HepG2 (cell line): ENCODE data around the gene DRC3. TPM values are rescaled to one million over a fixed set of nuclear protein-coding genes. Genes with fewer than 3 reads are reported as not detected.
A peak's percentile ranks its signal among the peaks of the same experiment; 100 is the strongest.

ENCODE experiments used
- ATAC-seq: fragments of 200-7000 bp; cut with Tn5 transposase; 3 replicates; pipeline ENCODE4 v1.9.1; 2020; ENCODE audit warnings: mild to moderate bottlenecking, moderate library complexity
- BruUV-seq: library from RNA; stranded (reverse); fragments of 400-500 nt; replicated peaks from 2 replicates; lab custom pipeline; 2021; lab: Mats Ljungman, UMichigan
- CTCF ChIA-PET: fragments of 300-600 bp; formaldehyde crosslinking; extraction: SDS; loops from one replicate; lab custom pipeline; 2021; ENCODE audit warnings: low total read pairs, inconsistent platforms, low intra/inter-chr PET ratio; lab: Yijun Ruan, JAX
- POLR2A ChIA-PET: fragments of 350-600 bp; sonication (Branson Sonifier 250); formaldehyde crosslinking; loops from one replicate; lab custom pipeline; 2020; ENCODE audit warnings: antibody characterized with exemption, inconsistent platforms; lab: Yijun Ruan, JAX
- DNase-seq: peaks from one replicate; pipeline ENCODE4 v3.0.0-alpha.2; 2015; ENCODE audit warnings: low spot score
- FAIRE-seq: peaks from 3 replicates; lab custom pipeline; 2011; peaks lifted over from hg19 to GRCh38; lab: Jason Lieb, UNC
- H2AFZ ChIP-seq: one replicate; pipeline ENCODE4 v1.6.1; 2011; ENCODE audit warnings: low read length, inconsistent platforms
- H3K27ac ChIP-seq: fragments of 300-600 bp; 3 replicates; pipeline ENCODE4 v1.8.0; 2011; ENCODE audit warnings: mixed run types, mild to moderate bottlenecking, mixed read lengths, low read length, inconsistent platforms; ENCODE audit not compliant: insufficient read depth; ENCODE audit errors: extremely low read length
- H3K27me3 ChIP-seq, 2 experiments: fragments of 200-600 bp in 1 of 2; 2 replicates in 1 of 2; 3 replicates in 1 of 2; pipeline versions ENCODE4 v1.6.0 to v1.8.0; 2011; ENCODE audit warnings: low read length in 2 of 2, mild to moderate bottlenecking in 2 of 2, moderate library complexity in 2 of 2, inconsistent platforms in 1 of 2; ENCODE audit not compliant: insufficient read depth in 2 of 2, control insufficient read depth in 1 of 2
- H3K36me3 ChIP-seq, 2 experiments: fragments of 200-600 bp in 1 of 2; replicated peaks in 1 of 2; 2 replicates in 1 of 2; 3 replicates in 1 of 2; pipeline versions ENCODE4 v1.5.1 to v1.8.0; 2011; ENCODE audit warnings: low read length in 2 of 2, inconsistent platforms in 1 of 2; ENCODE audit not compliant: insufficient read depth in 2 of 2, control insufficient read depth in 1 of 2
- H3K4me1 ChIP-seq: 2 replicates; pipeline ENCODE4 v1.5.1; 2012; ENCODE audit warnings: low read length, inconsistent platforms; ENCODE audit not compliant: insufficient read depth
- H3K4me2 ChIP-seq: 2 replicates; pipeline ENCODE4 v1.6.0; 2011; ENCODE audit warnings: low read depth, low read length, inconsistent platforms
- H3K4me3 ChIP-seq, 3 experiments: fragments of 200-600 bp in 1 of 3; sonication (generic), shearing (Covaris generic) in 1 of 3; replicated peaks in 1 of 3; 2 replicates each; pipeline ENCODE4 v1.5.1; 2011 to 2016; ENCODE audit warnings: low read length in 3 of 3, inconsistent platforms in 2 of 3, low read depth in 2 of 3, mild to moderate bottlenecking in 2 of 3, control low read depth in 1 of 3, mixed read lengths in 1 of 3; ENCODE audit not compliant: insufficient read depth in 1 of 3
- H3K79me2 ChIP-seq: one replicate; pipeline ENCODE4 v1.6.1; 2011; ENCODE audit warnings: low read length, inconsistent platforms; ENCODE audit not compliant: insufficient read depth
- H3K9ac ChIP-seq: 2 replicates; pipeline ENCODE4 v1.6.0; 2011; ENCODE audit warnings: mild to moderate bottlenecking, low read depth, low read length, inconsistent platforms; ENCODE audit not compliant: insufficient read depth
- H3K9me3 ChIP-seq: 2 replicates; pipeline ENCODE4 v1.5.1; 2012; ENCODE audit warnings: mild to moderate bottlenecking, low read length
- H4K20me1 ChIP-seq: 2 replicates; pipeline ENCODE4 v1.6.0; 2011; ENCODE audit warnings: inconsistent platforms, mild to moderate bottlenecking, low read length, moderate library complexity; ENCODE audit not compliant: insufficient read depth
- CTCF ChIP-seq: sonication (generic); formaldehyde crosslinking; IDR thresholded peaks from 2 replicates; pipeline ENCODE4 v1.5.0; 2020; ENCODE audit warnings: mild to moderate bottlenecking, missing genetic modification reagents, moderate library complexity
- PRPF4 ChIP-seq: fragments of 200-400 bp; formaldehyde crosslinking; IDR thresholded peaks from 2 replicates; pipeline ENCODE4 v1.6.1; 2016; ENCODE audit warnings: low read length, low read depth; ENCODE audit not compliant: poor library complexity, severe bottlenecking
- SNAPC4 ChIP-seq: sonication (generic); formaldehyde crosslinking; IDR thresholded peaks from 2 replicates; pipeline ENCODE4 v1.4.0; 2020; ENCODE audit warnings: mild to moderate bottlenecking, missing genetic modification reagents
- STAG1 ChIP-seq: sonication (generic); formaldehyde crosslinking; IDR thresholded peaks from 2 replicates; pipeline ENCODE4 v1.4.0; 2020; ENCODE audit warnings: missing genetic modification reagents
- YEATS4 ChIP-seq: sonication (generic); formaldehyde crosslinking; IDR thresholded peaks from 2 replicates; pipeline ENCODE4 v1.4.0; 2020; ENCODE audit warnings: missing genetic modification reagents, borderline replicate concordance
- ZNF589 ChIP-seq: sonication (generic); formaldehyde crosslinking; conservative IDR thresholded peaks from 2 replicates; pipeline ENCODE4 v1.8.0; 2022; ENCODE audit warnings: mild to moderate bottlenecking, moderate library complexity, missing genetic modification reagents
- ZNF672 ChIP-seq: sonication (generic); formaldehyde crosslinking; IDR thresholded peaks from 2 replicates; pipeline ENCODE4 v1.8.1; 2022; ENCODE audit warnings: missing genetic modification reagents
- ZSCAN30 ChIP-seq: sonication (generic); formaldehyde crosslinking; IDR thresholded peaks from 2 replicates; pipeline ENCODE4 v1.5.0; 2020; ENCODE audit warnings: mild to moderate bottlenecking, missing genetic modification reagents
- WGBS: methylation state at CpG from one replicate; pipeline ENCODE4 v1.1.6; 2017; ENCODE audit warnings: low lambda C conversion rate; 5-methylcytosine and 5-hydroxymethylcytosine counted together
- in situ Hi-C: cut with HindIII; loops from 2 replicates; pipeline ENCODE4 v1.10.0; 2017; ENCODE audit warnings: low pct_unique_long_range_greater_than_20kb; ENCODE audit not compliant: extremely low pct_ligation_motif_present
- intact Hi-C: fragments of 100-400 bp; cut with micrococcal nuclease; formaldehyde crosslinking; loops from one replicate; pipeline ENCODE4 v1.10.0; 2022; ENCODE audit not compliant: unreplicated experiment
- polyA plus RNA-seq, 8 experiments: library from polyadenylated mRNA; depleted of rRNA in 3 of 8; stranded (reverse) in 7 of 8; unstranded in 1 of 8; fragments of >200 nt; fragmentation: Illumina TruSeq in 4 of 8; extraction: Trizol in 4 of 8; gene quantifications; 2 replicates each; pipeline versions ENCODE4 v1.2.1 to v1.2.3, GENCODE V29; 2011 to 2016; ENCODE audit warnings: low read depth in 4 of 8, missing spikeins in 1 of 8, mixed read lengths in 1 of 8; ENCODE audit not compliant: insufficient read depth in 1 of 8
- total RNA-seq, 5 experiments: library from RNA; depleted of rRNA; stranded (reverse); fragments of >200 nt; fragmentation: Illumina TruSeq; extraction: Trizol; gene quantifications; 2 replicates each; pipeline ENCODE4 v1.2.3, GENCODE V29; 2016; ENCODE audit warnings: low read depth in 1 of 5

The DRC3 gene
- total and polyA plus RNA-seq, 2 of the 13 experiments (the other 11 are each of a cell fraction or from before 2014, with no cell fraction given): 0.53 to 0.87 TPM

- Histone ChIP-seq H3K9ac (no peak overlapping the region), H3K4me2 (no peak overlapping the region), H3K27me3 (no peaks in the 10 kb centered on the region), H3K27ac (no peak overlapping the region), H3K4me1 (peaks cover 4% of the 10 kb centered on the region), H4K20me1 (no peaks in the 10 kb centered on the region), H3K4me3 (no peak overlapping the region), H3K79me2 (no peaks in the 10 kb centered on the region), H3K9me3 (no peaks in the 10 kb centered on the region), H3K36me3 (no peaks in the 10 kb centered on the region), H2AFZ (no peak overlapping the region)
- 100% methylated on average over 1 of the region's 1 CpG for WGBS
- CTCF ChIA-PET: no interaction called here
- FAIRE-seq: peak; percentile 28
- POLR2A ChIA-PET: no interaction called here
- no TSS peak for BruUV-seq
- TF ChIP-seq ZNF589 (CRISPR knock-in tag): no peak
- TF ChIP-seq ZNF672 (CRISPR knock-in tag): no peak
- TF ChIP-seq PRPF4: no peak
- no peak for TF ChIP-seq SNAPC4 (CRISPR knock-in tag)
- TF ChIP-seq CTCF (CRISPR knock-in tag): peak; percentile 21; the same call in 1 of the 2 replicates
- no peak for TF ChIP-seq YEATS4 (CRISPR knock-in tag)
- TF ChIP-seq ZSCAN30 (CRISPR knock-in tag): no peak
- TF ChIP-seq STAG1 (CRISPR knock-in tag): peak; percentile 17; the same call in 1 of the 2 replicates
- intact Hi-C loops: no loop called here
- no peak for DNase-seq
- peak; percentile 60; the same call in 2 of the 3 replicates for ATAC-seq
- in situ Hi-C loops: no loop called here
These were observed 21.9 kb upstream of the DRC3 start for GRCh38 chr17:17950806-17951205.
